GM19099 (cell line): ENCODE measurements around the gene TVP23A.

Source experiments
- POLR2A ChIP-seq: IDR thresholded peaks from 3 replicates; pipeline ENCODE4 v1.6.1; 2011; ENCODE audit warnings: low read depth; ENCODE audit not compliant: insufficient read length; ENCODE audit errors: extremely low read depth

The TVP23A gene

DNA sequence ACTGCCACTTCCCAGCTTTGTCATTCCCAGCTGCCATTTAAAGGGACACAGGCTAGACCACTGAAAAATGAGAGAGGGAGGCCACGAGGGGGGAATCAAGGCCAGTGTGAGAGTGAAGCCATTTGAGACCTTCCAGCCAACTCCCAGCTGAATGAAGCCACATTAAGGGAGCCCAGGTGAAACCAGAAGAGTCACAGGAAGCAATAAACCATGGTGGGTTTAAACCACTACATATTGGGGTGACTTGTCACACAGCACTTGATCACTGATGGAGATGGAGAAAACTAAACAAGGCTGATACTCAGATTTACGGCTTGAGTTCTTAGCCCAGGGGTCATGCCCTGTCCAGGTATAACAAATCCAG, 77.8 kb downstream of the TVP23A start:
- no peak for TF ChIP-seq POLR2A

- TF ChIP-seq POLR2A: no peak
Observed at GRCh38 chr16:10740000-10740844, 78.4 kb downstream of the TVP23A start.

GRCh38 chr16:10738231-10739077, 80.1 kb downstream of the TVP23A start:
- peak; percentile 50 for TF ChIP-seq POLR2A

- no peak for TF ChIP-seq POLR2A
Observed at GRCh38 chr16:10737068-10737625, 81.4 kb downstream of the TVP23A start.

GRCh38 chr16:10731790-10732189, 86.8 kb downstream of the TVP23A start:
- no peak for TF ChIP-seq POLR2A

DNA sequence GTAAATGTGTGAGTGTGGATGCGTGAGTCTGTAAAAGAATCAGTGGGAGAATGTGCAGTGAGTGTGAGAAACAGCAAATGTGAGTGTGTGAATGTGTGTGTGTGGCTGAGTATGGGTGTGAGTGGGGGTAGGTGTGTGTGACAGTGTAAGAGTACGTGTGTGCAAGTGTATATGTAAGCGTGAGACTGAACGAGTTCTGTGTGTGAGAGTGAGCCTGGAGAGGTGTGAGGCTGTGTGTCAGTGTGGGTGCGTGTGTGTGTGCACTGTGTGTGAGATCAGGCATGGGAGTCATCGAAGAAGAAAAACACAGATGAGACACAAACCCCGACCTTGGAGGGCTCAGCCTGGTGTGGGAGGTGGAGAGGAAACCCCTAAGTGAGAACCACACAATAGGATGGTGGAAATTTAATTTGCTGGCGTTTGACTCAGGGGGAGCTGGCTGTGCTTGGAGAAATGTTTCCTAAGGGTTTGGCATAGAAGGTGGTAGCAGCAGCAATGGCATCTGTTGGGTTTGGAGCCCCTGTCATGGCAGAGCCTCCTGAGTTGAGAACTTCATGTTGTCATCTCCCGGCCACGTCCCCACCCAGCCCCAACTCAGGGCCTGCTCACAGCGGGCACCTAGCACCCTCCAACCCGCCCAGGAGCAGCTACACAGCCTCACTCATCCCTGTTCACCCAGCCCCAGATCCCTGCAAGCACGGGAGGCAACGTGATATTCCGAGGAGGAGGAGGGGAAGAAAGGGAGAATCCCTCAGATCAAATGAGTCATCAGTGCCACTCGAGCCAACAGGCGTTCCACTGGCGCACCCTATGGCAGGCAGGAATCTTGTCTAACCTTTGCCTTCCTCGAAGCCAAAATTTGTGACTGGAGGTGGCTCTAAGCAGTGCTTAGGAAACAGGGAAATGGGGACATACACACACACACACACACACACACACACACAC, 89.2 kb downstream of the TVP23A start:
- TF ChIP-seq POLR2A: no peak

DNA sequence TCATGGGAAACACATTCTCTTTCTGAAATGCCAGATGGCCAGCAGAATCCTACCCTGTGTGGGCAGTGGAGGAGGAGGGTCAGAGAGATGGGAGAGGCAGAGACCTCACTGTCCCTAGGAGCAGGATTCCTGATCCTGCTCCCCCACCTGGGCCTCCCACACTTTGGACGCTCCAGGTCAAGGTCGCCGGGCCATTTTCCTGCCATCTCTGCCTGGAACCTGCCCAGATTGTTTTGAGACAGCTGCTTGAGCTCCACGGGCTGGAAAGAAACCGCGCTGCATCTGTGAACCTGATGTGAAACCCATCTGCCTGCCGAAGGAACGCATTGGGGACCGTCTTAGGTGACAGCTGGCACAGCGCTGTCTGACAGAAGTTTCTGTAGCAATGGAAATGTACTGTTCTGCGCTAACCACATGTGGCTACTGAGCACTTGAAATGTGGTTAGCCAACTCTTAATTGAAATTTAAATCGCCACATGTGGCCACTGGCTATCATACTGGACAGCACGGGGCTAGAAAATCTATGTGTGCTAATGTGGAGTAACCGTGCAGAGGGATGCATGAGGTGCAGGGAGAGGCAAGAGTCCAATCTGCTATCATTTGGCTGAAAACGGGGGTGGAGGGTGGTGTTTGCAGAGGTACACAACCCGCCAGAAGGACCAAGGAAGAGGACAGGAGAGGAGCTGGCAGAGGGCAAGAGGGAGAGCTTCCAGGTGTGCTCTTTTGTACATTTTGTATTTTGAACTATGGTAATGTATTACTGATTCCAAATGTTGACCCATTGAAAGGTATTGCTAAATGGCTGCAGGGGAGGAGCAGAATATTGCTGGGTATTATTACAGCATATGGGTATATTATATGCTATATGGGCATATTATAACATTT, 90.3 kb downstream of the TVP23A start:
- no peak for TF ChIP-seq POLR2A
